GM12878 (cell line): Measurements from ENCODE around the gene MCC. TPM values are rescaled to one million over a fixed set of nuclear protein-coding genes. Genes with fewer than 3 reads are reported as not detected.
A peak's percentile ranks its signal among the peaks of the same experiment; 100 is the strongest.

Experiments
- ATAC-seq: fragments of 200-7000 bp; cut with Tn5 transposase; 3 replicates; pipeline ENCODE4 v1.9.1; 2020; ENCODE audit warnings: mild to moderate bottlenecking, moderate library complexity
- BruUV-seq: library from RNA; stranded (reverse); fragments of 400-500 nt; replicated peaks from 2 replicates; lab custom pipeline; 2021; lab: Mats Ljungman, UMichigan
- CTCF ChIA-PET: fragments of 300-600 bp; sonication (Branson Sonifier 250); formaldehyde crosslinking; extraction: SDS; loops from one replicate; lab custom pipeline; 2021; ENCODE audit warnings: inconsistent platforms; lab: Yijun Ruan, JAX
- POLR2A ChIA-PET: fragments of 350-600 bp; formaldehyde crosslinking; extraction: SDS; loops from one replicate; lab custom pipeline; 2021; ENCODE audit warnings: inconsistent platforms; lab: Charles Lee
- RAD21 ChIA-PET: fragments of 300-600 bp; sonication (Branson Sonifier 250); formaldehyde crosslinking; loops from one replicate; lab custom pipeline; 2023; ENCODE audit warnings: antibody characterized with exemption; ENCODE audit not compliant: unreplicated experiment; lab: Charles Lee
- SMC1A ChIA-PET: fragments of 300-600 bp; sonication (Branson Sonifier 250); formaldehyde crosslinking; loops from one replicate; lab custom pipeline; 2023; ENCODE audit not compliant: unreplicated experiment, uncharacterized antibody; lab: Charles Lee
- DNase-seq: peaks from one replicate; pipeline ENCODE4 v3.0.0-alpha.2; 2011; ENCODE audit warnings: low read depth, low spot score
- FAIRE-seq: peaks from 3 replicates; lab custom pipeline; 2011; peaks lifted over from hg19 to GRCh38; lab: Jason Lieb, UNC
- H2AFZ ChIP-seq: 2 replicates; pipeline ENCODE4 v1.6.0; 2011; ENCODE audit warnings: low read depth, low read length, control low read depth; ENCODE audit not compliant: control insufficient read depth
- H3K27ac ChIP-seq: 2 replicates; pipeline ENCODE4 v1.5.1; 2011; ENCODE audit warnings: control low read depth; ENCODE audit not compliant: control insufficient read depth, insufficient read depth
- H3K27me3 ChIP-seq, 2 experiments: replicated peaks in 1 of 2; 2 replicates each; pipeline versions ENCODE4 v1.6.0 to v1.6.1; 2011; ENCODE audit warnings: low read length in 1 of 2; ENCODE audit not compliant: control insufficient read depth in 2 of 2, insufficient read depth in 2 of 2
- H3K36me3 ChIP-seq, 2 experiments: 2 replicates each; pipeline ENCODE4 v1.5.1; 2011; ENCODE audit warnings: low read length in 1 of 2; ENCODE audit not compliant: control insufficient read depth in 2 of 2, insufficient read depth in 2 of 2
- H3K4me1 ChIP-seq: 2 replicates; pipeline ENCODE4 v1.6.1; 2011; ENCODE audit warnings: mild to moderate bottlenecking, low read length, moderate library complexity, mixed read lengths; ENCODE audit not compliant: control insufficient read depth, insufficient read depth
- H3K4me2 ChIP-seq: 2 replicates; pipeline ENCODE4 v1.6.0; 2011; ENCODE audit warnings: control low read depth; ENCODE audit not compliant: control insufficient read depth, insufficient read depth
- H3K4me3 ChIP-seq: fragments of 200-600 bp; sonication (generic); 2 replicates; pipeline ENCODE4 v1.5.1; 2016
- H3K79me2 ChIP-seq: 2 replicates; pipeline ENCODE4 v1.6.0; 2011; ENCODE audit warnings: low read length; ENCODE audit not compliant: control insufficient read depth, insufficient read depth
- H3K9ac ChIP-seq: 2 replicates; pipeline ENCODE4 v1.8.0; 2011; ENCODE audit warnings: low read length, control low read depth, mixed read lengths; ENCODE audit not compliant: control insufficient read depth, insufficient read depth
- H3K9me3 ChIP-seq: replicated peaks from 3 replicates; pipeline ENCODE4 v1.5.1; 2011; ENCODE audit warnings: mild to moderate bottlenecking, low read length; ENCODE audit not compliant: control insufficient read depth, insufficient read depth
- H4K20me1 ChIP-seq: 2 replicates; pipeline ENCODE4 v1.6.0; 2011; ENCODE audit not compliant: control insufficient read depth, insufficient read depth
- CTCF ChIP-seq, 3 experiments: IDR thresholded peaks in 2 of 3; conservative IDR thresholded peaks in 1 of 3; 2 replicates each; pipeline ENCODE4 v1.5.1; 2011; ENCODE audit warnings: low read depth in 3 of 3, low read length in 3 of 3, mild to moderate bottlenecking in 3 of 3, control low read depth in 2 of 3, moderate library complexity in 2 of 3, inconsistent platforms in 1 of 3, mixed read lengths in 1 of 3; ENCODE audit not compliant: control insufficient read depth in 2 of 3, insufficient read depth in 1 of 3; ENCODE audit errors: extremely low read depth in 1 of 3
- PKNOX1 ChIP-seq: fragments of 450-650 bp; IDR thresholded peaks from 2 replicates; pipeline ENCODE4 v1.6.1; 2016; ENCODE audit warnings: mild to moderate bottlenecking
- SUZ12 ChIP-seq: fragments of 200-600 bp; sonication (generic); IDR thresholded peaks from one replicate; pipeline ENCODE4 v1.6.1; 2018; ENCODE audit warnings: antibody characterized with exemption, mild to moderate bottlenecking; ENCODE audit not compliant: unreplicated experiment
- TCF12 ChIP-seq: IDR thresholded peaks from 2 replicates; pipeline ENCODE4 v1.6.1; 2011; ENCODE audit warnings: low read depth, mild to moderate bottlenecking, low read length
- WGBS: methylation state at CpG from one replicate; pipeline ENCODE4 v1.1.6; 2016; ENCODE audit warnings: low lambda C conversion rate; ENCODE audit not compliant: insufficient replicate concordance, insufficient coverage; ENCODE audit errors: missing lambda C conversion rate; 5-methylcytosine and 5-hydroxymethylcytosine counted together
- in situ Hi-C: fragments of 300-500 bp; cut with MboI; formaldehyde crosslinking; loops from 9 replicates; pipeline ENCODE4 v1.14.3; 2018; ENCODE audit warnings: mixed read lengths
- intact Hi-C: fragments of 100-400 bp; cut with micrococcal nuclease; formaldehyde crosslinking; loops from one replicate; pipeline ENCODE4 v1.14.2; 2022; ENCODE audit not compliant: unreplicated experiment
- polyA plus RNA-seq, 11 experiments: library from polyadenylated mRNA; depleted of rRNA in 4 of 11; unstranded in 6 of 11; stranded (reverse) in 5 of 11; fragments of >200 nt; fragmentation: Nextera tagmentation in 4 of 11; fragmentation: Illumina TruSeq in 1 of 11; extraction: Ambion mirVana in 4 of 11; extraction: Trizol in 1 of 11; gene quantifications; 1 replicate in 1 of 11; 2 replicates in 10 of 11; pipeline versions ENCODE4 v1.2.1 to v1.2.3, GENCODE V29; 2011 to 2016; ENCODE audit warnings: inconsistent platforms in 2 of 11, missing spikeins in 2 of 11, low read depth in 1 of 11
- total RNA-seq, 4 experiments: library from RNA; depleted of rRNA in 3 of 4; stranded (reverse); fragments of >200 nt in 3 of 4; fragmentation: Illumina TruSeq in 1 of 4; extraction: Trizol in 1 of 4; gene quantifications; 2 replicates each; pipeline versions ENCODE4 v1.2.1 to v1.2.3, GENCODE V29; 2013 to 2021

The MCC gene
- total and polyA plus RNA-seq, 10 of the 15 experiments (the other 5 are each of a cell fraction or from before 2014, with no cell fraction given), result 0.03 to 0.86 (median 0.16) TPM

- no peak overlapping the region for H3K4me3 ChIP-seq
- no peak overlapping the region for H2AFZ ChIP-seq
- ChIA-PET CTCF (interaction anchor here (0.7 to 2.1 kb wide), 6 partner anchors 9 to 525 kb away, joined by 3 to 6 read pairs (median 3); no protein-coding TSS in a partner anchor), POLR2A (interaction anchor here (0.9 kb wide), 1 partner anchor 12 kb away, joined by 3 read pairs; no protein-coding TSS in a partner anchor), RAD21 (no interaction called here), SMC1A (interaction anchor here (1.2 to 1.5 kb wide), 2 partner anchors 12 to 45 kb away, joined by 3 to 4 read pairs; no protein-coding TSS in a partner anchor)
- no peak overlapping the region for H3K27ac ChIP-seq
- no peak overlapping the region for H3K9ac ChIP-seq
- ATAC-seq, result peak; percentile 61
- 0% methylated on average over 3 of the region's 3 CpGs for WGBS
- DNase-seq, result no peak
- intact Hi-C loops (no loop called here), in situ Hi-C loops (no loop called here)
- H3K9me3 ChIP-seq, result no peaks in the 10 kb centered on the region
- H3K79me2 ChIP-seq, result no peaks in the 10 kb centered on the region
- H3K4me2 ChIP-seq, result no peak overlapping the region
- no peaks in the 10 kb centered on the region for H3K4me1 ChIP-seq
- no peaks in the 10 kb centered on the region for H3K36me3 ChIP-seq
- no peak for FAIRE-seq
- no peaks in the 10 kb centered on the region for H3K27me3 ChIP-seq
- TF ChIP-seq SUZ12 (no peak), TCF12 (peak; percentile 25; the same call in 1 of the 2 replicates), PKNOX1 (peak; percentile 56; the same call in 1 of the 2 replicates), CTCF (IDR thresholded peaks at IDR 0.05 in 2 of 3, conservative IDR thresholded peaks at IDR 0.05 in 1 of 3; ENCODE audit: control insufficient read depth in 2 of 3, extremely low read depth in 1 of 3, insufficient read depth in 1 of 3, low read depth in 3 of 3, low read length in 3 of 3) (peak in 1 of 3 experiments; percentile 4; a peak in 1 of 6 replicates)
- H4K20me1 ChIP-seq, result no peaks in the 10 kb centered on the region
- no TSS peak for BruUV-seq
Measured at GRCh38 chr5:113084402-113085083, 403.7 kb downstream of the MCC start.
